ENCODE results near the gene OR51V1. TPM values are rescaled to one million over a fixed set of nuclear protein-coding genes. Genes with fewer than 3 reads are reported as not detected.

Gene OR51V1
- total RNA-seq, 1 donor from 2014 or later: not detected

DNA sequence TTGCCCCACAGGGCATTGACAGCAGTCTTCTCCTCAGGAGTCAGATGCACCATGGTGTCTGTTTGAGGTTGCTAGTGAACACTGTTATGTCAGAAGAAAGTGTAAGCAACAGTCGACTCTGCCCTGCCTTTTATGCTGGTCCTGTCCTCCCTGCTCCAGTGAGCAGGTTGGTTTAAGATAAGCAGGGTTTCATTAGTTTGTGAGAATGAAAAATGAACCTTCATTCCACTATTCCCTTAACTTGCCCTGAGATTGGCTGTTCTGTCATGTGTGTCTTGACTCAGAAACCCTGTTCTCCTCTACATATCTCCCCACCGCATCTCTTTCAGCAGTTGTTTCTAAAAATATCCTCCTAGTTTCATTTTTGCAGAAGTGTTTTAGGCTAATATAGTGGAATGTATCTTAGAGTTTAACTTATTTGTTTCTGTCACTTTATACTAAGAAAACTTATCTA lies 33.9 kb upstream of the OR51V1 start, which contains the start of gene HBD:
Gene HBD, minus strand, starts transcription at position 103 of the 454 bp plus-strand sequence. Its CDS starts 50 bp downstream, at position 53.
- no peak within 1 kb of the TSS for H3K27ac Mint-ChIP-seq
- no peaks in the 10 kb centered on the region for H3K27me3 Mint-ChIP-seq
- no peak for DNase-seq (ENCODE audit: low spot score, unreplicated experiment)
- no peaks in the 10 kb centered on the region for H3K9me3 Mint-ChIP-seq (ENCODE audit: low read depth)
- no peaks in the 10 kb centered on the region for H3K36me3 Mint-ChIP-seq (ENCODE audit: insufficient read depth)
- H3K4me3 Mint-ChIP-seq (ENCODE audit: low read depth): no peak within 1 kb of the TSS
- TF ChIP-seq, protein P1, sequence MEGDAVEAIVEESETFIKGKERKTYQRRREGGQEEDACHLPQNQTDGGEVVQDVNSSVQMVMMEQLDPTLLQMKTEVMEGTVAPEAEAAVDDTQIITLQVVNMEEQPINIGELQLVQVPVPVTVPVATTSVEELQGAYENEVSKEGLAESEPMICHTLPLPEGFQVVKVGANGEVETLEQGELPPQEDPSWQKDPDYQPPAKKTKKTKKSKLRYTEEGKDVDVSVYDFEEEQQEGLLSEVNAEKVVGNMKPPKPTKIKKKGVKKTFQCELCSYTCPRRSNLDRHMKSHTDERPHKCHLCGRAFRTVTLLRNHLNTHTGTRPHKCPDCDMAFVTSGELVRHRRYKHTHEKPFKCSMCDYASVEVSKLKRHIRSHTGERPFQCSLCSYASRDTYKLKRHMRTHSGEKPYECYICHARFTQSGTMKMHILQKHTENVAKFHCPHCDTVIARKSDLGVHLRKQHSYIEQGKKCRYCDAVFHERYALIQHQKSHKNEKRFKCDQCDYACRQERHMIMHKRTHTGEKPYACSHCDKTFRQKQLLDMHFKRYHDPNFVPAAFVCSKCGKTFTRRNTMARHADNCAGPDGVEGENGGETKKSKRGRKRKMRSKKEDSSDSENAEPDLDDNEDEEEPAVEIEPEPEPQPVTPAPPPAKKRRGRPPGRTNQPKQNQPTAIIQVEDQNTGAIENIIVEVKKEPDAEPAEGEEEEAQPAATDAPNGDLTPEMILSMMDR (IDR thresholded peaks at IDR 0.05; ENCODE audit: unreplicated experiment): no peak
- H3K4me1 Mint-ChIP-seq (ENCODE audit: low read depth): peaks cover 2% of the 10 kb centered on the region

DNA sequence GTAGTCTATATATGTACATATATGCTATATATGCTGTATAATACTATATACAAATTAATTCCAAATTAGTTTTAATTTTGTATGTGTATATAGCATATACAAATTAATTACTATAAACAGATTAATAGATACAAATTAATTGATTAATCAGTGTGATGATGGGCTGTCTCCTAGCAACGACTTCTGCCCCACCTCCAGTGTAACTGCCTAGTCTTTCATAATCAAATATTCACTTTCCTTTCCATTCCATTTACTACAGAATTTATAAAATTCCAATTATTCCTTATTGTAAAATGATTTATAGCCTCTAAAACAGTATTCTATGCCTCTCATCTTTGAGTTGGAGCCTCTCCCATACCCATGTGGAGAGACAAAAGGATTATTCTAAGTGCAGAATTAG lies 32.8 kb upstream of the OR51V1 start:
- TF ChIP-seq, protein P1 (IDR thresholded peaks at IDR 0.05; ENCODE audit: unreplicated experiment): no peak
- no peaks in the 10 kb centered on the region for H3K36me3 Mint-ChIP-seq (ENCODE audit: insufficient read depth)
- no peaks in the 10 kb centered on the region for H3K9me3 Mint-ChIP-seq (ENCODE audit: low read depth)
- H3K27me3 Mint-ChIP-seq: no peaks in the 10 kb centered on the region
- no peak overlapping the region for H3K27ac Mint-ChIP-seq
- no peak for DNase-seq (ENCODE audit: low spot score, unreplicated experiment)
- H3K4me3 Mint-ChIP-seq (ENCODE audit: low read depth): no peak overlapping the region
- H3K4me1 Mint-ChIP-seq (ENCODE audit: low read depth): peaks cover 2% of the 10 kb centered on the region

DNA sequence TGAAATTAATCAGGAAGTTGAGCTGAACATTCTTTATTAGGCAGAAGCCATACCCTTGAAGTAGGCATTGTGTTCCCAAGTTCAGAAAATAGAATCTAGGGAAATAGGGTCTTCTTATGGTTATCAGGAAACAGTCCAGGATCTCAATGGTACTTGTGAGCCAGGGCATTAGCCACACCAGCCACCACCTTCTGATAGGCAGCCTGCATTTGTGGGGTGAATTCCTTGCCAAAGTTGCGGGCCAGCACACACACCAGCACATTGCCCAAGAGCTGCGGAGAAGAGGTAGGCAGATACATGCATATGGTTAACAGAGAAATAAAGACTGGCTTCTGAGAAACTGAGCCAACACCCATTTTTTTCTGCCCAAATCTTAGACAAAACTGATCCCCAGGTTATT lies 32.3 kb upstream of the OR51V1 start:
- TF ChIP-seq, protein P1 (IDR thresholded peaks at IDR 0.05; ENCODE audit: unreplicated experiment): no peak
- H3K4me1 Mint-ChIP-seq (ENCODE audit: low read depth): peaks cover 2% of the 10 kb centered on the region

DNA sequence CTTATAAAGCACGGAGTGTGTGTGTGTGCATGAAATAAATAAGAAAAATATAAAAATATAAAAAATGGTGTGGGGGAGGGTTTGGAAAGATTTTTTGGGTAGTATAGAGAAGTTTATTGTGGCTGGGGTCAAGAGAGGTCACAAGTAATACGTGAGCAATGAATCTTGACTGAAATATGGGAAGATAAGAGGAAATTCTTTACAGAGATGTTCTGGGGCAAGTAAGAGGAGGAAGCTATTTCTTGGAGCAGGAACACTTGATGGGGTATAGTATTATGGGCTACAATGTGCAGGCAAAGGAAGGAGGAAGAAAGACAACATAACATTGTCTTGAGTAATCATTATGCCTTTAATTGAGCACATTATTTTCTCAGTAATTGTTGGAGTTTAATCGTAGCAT lies 31.7 kb upstream of the OR51V1 start:
- no peak overlapping the region for H3K4me3 Mint-ChIP-seq (ENCODE audit: low read depth)
- no peak for DNase-seq (ENCODE audit: low spot score, unreplicated experiment)
- TF ChIP-seq, protein P1 (IDR thresholded peaks at IDR 0.05; ENCODE audit: unreplicated experiment): no peak
- no peaks in the 10 kb centered on the region for H3K36me3 Mint-ChIP-seq (ENCODE audit: insufficient read depth)
- H3K9me3 Mint-ChIP-seq (ENCODE audit: low read depth): no peaks in the 10 kb centered on the region
- H3K27ac Mint-ChIP-seq: no peak overlapping the region
- peaks cover 2% of the 10 kb centered on the region for H3K4me1 Mint-ChIP-seq (ENCODE audit: low read depth)
- no peaks in the 10 kb centered on the region for H3K27me3 Mint-ChIP-seq

More for the DNA sequence above, 32.3 kb upstream of the OR51V1 start:
- no peaks in the 10 kb centered on the region for H3K9me3 Mint-ChIP-seq (ENCODE audit: low read depth)
- H3K36me3 Mint-ChIP-seq (ENCODE audit: insufficient read depth): no peaks in the 10 kb centered on the region
- H3K4me3 Mint-ChIP-seq (ENCODE audit: low read depth): no peak overlapping the region
- H3K27ac Mint-ChIP-seq: no peak overlapping the region
- no peaks in the 10 kb centered on the region for H3K27me3 Mint-ChIP-seq
- no peak for DNase-seq (ENCODE audit: low spot score, unreplicated experiment)

DNA sequence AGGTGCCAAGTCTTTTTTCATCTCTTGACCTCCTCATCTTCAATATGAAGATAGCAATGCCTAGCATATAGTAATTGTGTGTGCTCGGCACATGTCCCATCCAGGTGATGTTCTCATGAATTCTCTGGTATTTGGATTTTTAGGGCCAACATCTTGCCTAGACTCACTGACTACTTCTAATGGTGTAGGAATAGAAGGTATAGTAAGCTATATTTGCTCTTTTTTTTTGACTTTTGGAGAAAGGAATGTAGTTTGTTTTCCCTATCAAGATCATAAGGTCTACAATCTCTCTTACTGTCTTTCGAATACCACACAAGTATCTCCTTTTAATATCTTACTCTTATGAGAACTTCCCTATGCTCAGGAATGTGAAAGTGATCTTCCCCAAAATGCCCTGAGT lies 30.6 kb upstream of the OR51V1 start:
- no peak for DNase-seq (ENCODE audit: low spot score, unreplicated experiment)
- Mint-ChIP-seq H3K9me3 (ENCODE audit: low read depth) (no peaks in the 10 kb centered on the region), H3K36me3 (ENCODE audit: insufficient read depth) (no peaks in the 10 kb centered on the region)

More for the DNA sequence above, 30.6 kb upstream of the OR51V1 start:
- Mint-ChIP-seq H3K27me3 (no peaks in the 10 kb centered on the region), H3K4me3 (ENCODE audit: low read depth) (no peak overlapping the region), H3K4me1 (ENCODE audit: low read depth) (peaks cover 2% of the 10 kb centered on the region), H3K27ac (no peak overlapping the region)
- TF ChIP-seq, protein P1 (IDR thresholded peaks at IDR 0.05; ENCODE audit: unreplicated experiment): no peak

All from progenitor cell of endocrine pancreas (in vitro differentiated cells).